NCI-H526 treated with DMSO at 0.1 percent for 48 hours (cell line): ENCODE measurements around the gene SIDT1.
"Not testable (repeated sequence)": the region's sequence is repeated elsewhere in the genome, so short reads cannot be mapped to it uniquely, and the experiment has no call there.

ENCODE experiments used
- DNase-seq: peaks from one replicate; lab custom pipeline; 2025; lab: John Stamatoyannopoulos, UW

SIDT1 gene

DNA sequence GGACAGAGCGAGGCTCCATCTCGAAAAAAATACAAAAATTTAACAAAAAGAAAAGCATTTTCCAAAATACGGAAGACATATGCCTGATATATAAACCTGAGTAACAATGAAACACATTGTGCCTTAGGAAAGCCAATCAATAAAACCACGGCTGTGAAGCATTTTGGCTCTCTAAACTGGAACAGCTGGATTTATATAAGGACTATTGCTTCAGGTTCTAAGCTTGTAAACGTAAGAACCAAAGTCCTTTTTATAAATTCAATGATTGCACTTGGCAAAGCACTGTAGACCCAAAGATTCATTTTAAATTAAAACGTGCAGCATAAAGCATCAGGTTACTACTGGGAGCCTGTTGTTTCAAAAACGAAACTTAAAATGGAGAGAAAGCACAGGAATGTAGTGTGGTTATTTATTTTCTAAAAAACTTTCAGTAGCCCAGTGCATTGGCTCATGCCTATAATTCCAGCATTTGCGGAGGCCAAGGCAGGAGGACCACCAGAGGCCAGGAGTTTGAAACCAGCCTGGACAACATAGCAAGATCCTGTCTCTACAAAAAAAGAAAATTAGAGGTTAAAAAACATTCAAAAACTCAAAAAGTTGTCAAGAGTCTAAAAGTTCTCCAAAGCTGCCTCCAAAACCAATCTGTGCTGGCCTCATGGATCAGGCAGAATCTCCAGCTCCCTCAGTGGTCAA is 102.6 kb downstream of the SIDT1 start:
- no peak for DNase-seq

DNA sequence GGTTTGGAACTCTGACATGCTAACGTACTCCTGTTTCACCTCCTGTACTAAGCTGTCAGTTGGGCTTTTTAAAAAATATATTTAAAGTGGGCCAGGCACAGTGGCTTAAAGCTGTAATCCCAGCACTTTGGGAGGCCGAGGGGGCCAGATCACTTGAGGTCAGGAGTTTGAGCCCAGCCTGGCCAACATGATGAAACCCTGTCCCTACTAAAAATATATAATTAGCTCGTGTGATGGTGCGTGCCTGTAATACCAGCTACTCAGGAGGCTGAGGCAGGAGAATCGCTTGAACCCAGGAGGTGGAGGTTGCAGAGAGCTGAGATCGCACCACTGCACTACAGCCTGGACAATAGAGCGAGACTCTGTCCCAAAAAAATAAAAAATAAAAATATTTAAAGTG is 103.7 kb downstream of the SIDT1 start:
- DNase-seq: not testable (repeated sequence)

DNA sequence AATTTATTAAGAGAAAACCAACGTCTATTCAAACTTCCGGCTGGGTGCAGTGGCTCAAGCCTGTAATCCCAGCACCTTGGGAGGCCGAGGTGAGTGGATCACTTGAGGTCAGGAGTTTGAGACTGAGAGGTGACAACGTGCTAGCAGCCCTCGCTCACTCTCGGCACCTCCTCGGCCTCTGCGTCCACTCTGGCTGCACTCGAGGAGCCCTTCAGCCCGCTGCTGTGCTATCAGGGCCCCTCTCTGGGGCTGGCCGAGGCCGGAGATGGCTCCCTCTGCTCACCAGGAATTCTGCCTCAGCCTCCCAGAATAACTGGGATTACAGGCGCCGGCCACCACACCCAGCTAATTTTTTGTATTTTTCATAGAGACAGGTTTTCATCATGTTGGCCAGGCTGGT is 105.4 kb downstream of the SIDT1 start:
- DNase-seq: no peak

DNA sequence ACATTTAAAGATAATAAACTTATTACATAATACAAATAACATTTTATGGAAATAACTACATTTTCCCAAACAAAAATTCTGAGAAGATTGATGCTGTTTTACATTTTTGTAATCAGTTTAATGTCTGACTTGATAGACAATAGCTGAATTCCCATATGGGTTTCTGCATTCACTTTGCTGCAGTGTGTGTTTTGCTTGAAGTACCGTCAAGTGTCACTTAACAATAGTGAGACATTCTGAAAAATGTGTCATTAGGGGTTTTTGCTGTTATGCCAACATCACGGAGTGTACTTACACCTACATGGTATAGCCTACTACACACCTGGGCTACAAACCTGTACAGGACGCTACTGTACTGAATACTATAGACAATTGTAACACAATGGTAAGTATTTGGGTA is 106.6 kb downstream of the SIDT1 start:
- no peak for DNase-seq

DNA sequence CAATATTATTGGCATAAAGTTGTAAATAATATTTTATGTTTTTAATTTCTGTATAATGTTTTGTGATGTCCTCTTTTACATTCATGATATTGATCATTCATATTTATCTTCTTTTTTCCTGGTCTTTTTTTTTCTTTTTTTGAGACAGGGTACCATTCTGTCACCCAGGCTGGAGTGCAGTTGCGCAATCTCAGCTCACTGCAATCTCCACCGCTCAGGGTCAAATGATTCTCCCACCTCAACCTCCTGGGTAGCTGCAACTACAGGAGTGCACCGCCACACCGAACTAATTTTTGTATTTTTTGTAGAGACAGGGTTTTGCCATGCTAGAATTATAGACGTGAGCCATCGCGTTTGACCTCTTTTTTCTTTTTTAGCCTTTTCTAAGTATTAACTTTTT is 111.2 kb downstream of the SIDT1 start:
- no peak for DNase-seq

DNA sequence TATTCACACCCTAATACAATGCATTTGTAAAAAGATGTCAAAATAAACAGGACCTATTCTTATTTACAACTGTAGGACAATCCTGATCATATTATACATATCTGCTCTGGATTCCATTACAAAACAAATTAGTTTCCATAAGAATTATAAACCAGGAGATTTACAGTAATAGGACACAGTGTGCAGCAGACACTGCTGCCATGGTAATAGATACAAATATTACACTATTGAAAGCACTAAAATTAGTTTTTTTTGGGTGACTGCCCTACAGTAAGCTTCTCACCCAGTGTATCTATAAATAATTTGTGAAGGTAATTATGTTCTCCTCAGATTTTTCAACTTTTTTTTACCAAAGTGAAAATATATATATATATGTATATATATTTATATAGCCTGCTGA is 116.2 kb downstream of the SIDT1 start:
- no peak for DNase-seq

DNA sequence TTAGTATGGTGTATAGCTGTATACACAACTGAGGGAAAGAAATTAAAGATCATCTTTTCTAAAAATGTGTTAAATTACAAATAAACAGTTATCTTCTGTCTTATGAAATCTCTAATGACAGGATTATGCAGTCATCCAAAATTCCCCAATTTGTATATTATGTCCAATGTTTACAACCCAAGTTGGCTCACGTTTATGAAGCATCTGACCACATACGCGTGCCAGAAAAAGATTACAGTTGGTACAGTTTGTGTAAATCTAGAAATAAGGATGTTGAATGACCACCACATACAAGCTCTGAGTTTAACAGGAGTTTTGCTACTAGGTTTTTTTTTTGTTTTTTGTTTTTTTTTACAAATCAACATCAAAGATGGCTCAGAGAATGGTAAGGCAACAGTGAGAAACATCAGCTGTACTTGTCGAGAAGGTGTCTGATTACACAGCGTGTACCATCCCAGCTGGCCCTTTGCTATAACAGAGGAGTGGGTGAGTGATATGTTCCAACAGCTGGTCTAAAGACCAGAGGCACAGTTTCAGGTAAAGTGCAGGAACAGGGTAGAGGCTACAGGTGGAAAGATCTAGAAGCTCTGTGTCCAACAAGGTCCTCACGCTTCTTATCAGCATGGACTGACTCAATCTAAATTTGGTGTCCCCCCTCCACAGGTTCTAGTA is 117.0 kb downstream of the SIDT1 start:
- DNase-seq: no peak

DNA sequence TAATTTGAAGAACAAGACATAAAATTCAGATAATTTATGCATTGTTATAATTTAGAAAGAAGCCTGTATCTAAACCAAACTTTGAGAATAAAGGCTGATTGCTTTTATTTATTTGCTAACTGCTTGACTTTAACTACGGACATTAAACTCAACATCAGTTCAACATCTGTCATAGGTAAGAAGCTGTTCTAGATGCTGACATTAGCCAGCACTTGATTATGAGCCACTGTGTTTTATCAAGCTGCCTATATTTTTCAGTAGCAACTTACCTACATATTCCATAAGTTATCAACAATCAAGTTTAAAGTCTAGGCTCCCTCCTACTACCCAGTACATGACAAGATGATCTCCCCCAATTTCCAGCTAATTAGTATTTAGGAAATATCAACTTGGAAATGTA is 122.0 kb downstream of the SIDT1 start:
- DNase-seq: no peak

DNA sequence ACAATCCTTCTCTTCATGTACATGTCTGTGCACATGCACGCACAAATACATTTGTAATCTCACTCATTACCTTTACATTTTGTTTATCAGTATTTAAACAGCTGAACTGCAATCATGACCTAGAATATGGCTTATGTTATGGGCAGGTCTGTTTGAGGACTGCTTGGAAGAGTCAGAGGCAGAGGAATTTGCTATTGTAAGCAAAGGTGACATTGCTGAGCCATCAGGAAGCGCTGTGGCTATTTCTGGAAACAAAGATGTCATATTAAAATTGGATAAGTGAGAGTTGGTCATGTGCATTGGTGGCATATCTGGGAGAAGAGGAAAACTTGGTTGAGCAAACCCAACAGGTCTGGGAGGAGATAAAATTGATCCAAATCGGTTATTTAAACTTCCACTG is 122.5 kb downstream of the SIDT1 start:
- DNase-seq: no peak

DNA sequence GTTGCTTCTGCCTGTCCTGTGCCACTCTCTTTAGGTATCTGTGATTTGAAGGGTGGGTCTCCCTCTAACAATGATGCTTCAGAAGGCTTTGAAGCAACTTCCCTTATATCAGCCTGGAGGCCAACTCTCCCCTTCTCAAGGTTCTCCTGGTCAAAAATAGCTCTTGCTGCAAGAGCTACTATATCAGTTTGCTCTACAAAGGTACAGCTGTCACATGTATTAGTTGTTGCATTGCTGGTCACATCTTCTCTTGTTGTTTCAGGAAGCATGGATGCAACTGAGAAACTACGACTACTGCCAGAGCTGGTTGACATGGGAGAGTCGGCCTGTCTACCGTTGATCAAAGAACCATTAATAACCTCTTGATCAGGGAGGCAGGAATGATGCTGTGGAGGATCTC is 125.8 kb downstream of the SIDT1 start:
- DNase-seq: no peak

DNA sequence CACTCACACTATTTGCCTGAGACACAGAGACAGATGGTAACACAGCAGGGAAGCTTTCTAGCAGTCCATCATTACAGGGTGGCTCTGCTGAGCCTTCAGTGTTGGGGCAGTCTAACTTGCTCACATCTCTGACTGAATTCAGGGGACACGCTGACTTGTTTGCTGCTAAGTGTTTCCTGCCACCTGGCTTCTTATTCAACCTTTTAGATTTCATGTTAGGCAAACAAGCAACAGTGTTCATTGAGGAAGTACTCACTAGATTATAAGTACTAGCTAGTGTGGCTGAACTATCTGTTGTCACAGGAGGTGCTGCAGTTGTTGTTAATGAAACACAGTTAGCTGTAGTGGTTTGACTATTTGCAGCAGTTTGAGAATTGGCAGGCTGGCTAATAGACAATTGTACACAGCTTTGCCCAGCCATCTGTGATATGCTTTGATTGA is 126.8 kb downstream of the SIDT1 start:
- DNase-seq: no peak

DNA sequence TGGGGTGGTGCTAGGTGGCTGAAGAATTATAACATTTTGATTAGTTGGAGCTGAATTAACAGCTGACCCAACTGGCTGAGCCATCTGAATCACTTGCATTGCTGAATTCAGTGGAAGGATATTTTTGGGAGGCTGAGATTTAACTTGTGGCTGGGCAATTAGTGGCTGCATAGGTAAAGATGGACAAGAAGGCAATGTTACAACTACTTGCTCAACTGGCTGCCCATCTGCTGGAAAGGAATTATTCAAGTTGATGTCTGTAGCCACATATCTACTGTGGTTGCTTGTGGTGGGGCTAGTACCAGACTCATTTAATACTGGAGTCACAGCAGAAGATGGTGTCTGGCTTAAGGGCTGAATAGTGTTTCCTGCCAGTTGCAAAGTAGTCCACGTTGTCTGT is 127.6 kb downstream of the SIDT1 start:
- DNase-seq: no peak

DNA sequence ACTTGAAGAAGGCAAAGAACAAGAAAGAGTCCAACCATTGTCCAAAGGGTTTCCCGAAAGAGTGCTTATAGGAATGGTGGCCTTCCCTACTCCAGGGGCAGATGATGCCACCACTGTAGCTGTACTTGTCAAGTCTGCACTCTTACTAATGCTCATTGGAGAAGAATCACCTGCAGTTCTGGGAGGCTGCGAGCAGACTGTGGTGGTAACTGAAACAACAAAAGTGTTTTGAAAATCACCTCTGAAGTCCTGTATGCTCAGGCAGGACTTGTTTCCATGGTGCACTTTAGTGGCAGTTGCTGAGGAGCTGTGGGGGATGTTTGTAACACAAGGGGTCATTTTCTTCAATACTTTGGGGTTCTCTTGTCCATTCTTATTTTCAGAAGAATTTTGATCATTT is 128.1 kb downstream of the SIDT1 start:
- no peak for DNase-seq

DNA sequence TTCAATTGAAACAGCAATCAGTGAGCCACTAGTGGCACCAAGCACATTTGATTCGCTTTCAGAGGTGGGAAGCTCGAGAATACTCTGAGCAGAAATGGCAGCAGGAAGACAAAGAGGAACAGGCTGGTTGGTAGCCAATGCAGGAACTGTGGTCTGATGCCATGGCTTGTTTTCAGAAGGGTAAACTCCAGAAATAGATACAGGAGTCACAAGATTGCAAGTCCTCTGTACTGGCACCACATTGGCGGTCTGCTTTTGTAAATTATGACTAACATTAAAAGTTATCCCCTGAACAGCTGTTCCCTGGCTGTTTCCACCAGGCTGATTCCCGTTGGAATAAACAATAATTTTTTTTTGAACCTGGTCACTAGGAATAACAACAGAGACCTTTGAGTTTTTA is 128.5 kb downstream of the SIDT1 start:
- DNase-seq: no peak

DNA sequence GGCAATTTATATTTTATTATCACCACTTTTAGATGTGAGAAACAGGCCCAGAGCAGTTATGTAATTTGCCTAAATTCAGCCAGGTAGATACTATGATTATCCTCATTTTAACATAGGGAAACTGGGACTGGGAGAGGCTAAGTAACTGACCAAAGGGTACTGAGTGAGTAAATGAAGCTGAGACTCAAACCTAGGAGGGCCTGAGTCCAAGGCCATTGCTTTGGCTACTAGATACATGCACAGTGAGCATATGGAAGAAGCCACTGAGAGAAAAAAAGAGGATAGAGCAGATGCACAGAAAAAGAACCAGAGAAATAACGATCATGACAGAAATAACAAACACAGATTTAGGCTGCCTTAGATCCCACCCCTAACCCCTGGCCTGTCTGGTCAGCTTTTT is 130.5 kb downstream of the SIDT1 start:
- DNase-seq: no peak

DNA sequence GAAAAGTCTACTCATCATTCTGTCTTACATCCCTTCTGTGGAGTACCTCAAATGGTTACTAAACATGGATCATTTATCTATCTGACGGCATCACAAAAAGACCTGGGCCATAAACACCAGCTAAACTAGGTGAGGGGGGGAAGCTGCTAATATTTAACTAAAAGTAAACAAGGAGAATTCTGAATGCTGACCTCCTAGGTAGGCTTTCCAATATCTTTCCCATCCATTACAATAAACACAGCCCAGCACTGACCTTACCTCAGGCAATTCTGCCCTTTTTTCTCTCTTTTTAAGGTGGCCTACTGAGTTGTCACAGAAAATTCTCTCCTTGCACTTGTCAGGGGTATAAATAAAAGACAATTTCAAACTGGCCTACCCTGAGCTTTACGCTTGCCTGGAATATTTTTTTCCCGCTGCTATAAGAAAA is 131.0 kb downstream of the SIDT1 start:
- DNase-seq: no peak

DNA sequence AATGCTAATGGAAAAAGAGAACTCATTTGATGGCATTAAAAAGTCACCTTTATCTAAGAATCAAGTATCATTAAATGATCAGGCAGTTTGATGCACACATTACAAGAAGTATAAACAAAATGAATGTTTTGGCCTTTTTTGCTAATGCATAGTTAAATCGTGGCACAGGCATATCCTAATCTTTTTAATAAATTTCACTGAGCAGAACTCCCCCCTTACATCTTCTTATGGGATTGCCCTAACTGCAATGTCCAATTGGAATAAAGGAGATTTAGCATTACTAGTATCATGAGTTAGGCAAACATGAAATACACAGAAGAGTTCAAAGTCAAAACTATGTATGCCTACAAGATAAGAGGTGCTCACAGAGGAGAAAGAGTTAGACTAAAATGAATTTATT is 131.4 kb downstream of the SIDT1 start:
- DNase-seq: no peak

DNA sequence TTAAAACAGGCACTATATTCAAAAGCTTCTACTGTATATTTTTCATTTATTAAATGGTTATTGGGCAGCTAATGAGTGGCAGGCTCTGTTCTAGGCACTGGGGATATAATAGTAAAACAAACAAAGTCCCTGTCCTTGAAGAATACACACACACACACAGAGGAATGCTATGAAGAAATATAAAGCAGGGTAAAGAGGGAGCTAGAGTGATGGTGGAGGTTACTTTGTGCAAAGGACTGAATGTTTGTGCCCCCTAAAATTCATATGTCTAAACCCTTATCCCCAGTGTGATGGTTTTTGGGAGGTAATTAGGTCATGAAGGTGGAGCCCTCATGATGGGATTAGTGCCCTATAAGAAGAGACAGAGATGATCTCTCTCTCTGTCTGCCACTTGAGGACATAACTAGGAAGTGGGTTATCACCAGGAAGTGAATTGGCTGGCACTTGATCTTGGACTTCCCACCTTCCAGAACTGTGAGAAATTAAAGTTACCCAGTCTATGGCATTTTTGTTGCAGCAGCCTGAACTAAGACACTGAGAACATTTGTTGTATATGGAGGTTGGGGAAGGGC is 132.3 kb downstream of the SIDT1 start:
- no peak for DNase-seq

DNA sequence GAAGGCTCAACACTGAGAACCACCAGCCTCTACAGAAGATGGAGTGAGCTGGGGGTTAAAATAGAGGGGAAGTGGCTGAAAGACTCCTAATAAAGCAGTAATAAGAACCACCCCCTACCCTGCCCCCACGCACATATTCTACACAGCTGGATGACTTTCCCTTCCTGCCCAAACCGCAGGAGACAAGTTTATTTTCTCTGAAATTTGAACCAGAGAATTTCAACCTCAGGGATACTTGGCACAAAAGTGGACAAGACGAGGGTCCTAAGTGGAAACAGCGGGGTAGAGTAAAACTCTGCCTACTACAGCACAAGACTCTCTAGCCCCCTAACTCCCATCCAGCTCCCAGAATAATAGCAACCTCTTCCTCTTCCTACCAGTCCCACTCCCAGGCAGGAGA is 135.7 kb downstream of the SIDT1 start:
- DNase-seq: no peak

DNA sequence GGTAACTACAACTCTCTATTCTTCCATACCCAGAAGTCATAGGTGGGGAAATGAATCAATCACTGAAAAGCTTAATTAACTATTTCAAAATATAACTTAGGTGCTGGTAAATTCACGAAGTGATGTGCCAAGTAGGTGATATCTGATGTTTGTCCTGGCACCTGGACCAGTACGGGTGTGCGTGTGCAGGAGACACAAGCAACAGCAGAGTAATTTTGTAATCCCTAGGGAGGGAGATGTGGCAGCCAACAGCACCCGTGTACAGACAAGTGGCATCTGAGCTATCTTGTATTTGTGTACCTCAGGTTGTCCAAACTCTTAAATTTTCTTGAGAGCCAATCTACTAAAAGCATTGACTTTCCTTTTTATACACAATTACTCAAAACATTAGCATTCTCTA is 141.2 kb downstream of the SIDT1 start:
- DNase-seq: no peak

DNA sequence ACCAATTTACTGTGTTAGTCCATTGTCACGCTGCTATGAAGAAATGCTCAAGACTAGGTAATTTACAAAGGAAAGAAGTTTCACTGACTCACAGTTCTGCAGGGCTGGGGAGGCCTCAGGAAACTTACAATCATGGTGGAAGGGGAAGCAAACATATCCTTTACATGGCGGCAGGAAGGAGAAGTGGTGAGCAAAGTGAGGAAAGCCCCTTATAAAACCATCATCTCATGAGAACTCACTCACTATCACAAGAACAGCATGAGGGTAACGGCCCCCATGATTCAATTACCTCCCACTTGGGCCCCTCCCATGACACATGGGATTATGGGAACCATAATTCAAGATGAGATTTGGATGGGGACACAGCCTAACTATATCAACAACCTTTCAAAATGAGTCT is 143.9 kb downstream of the SIDT1 start:
- no peak for DNase-seq

DNA sequence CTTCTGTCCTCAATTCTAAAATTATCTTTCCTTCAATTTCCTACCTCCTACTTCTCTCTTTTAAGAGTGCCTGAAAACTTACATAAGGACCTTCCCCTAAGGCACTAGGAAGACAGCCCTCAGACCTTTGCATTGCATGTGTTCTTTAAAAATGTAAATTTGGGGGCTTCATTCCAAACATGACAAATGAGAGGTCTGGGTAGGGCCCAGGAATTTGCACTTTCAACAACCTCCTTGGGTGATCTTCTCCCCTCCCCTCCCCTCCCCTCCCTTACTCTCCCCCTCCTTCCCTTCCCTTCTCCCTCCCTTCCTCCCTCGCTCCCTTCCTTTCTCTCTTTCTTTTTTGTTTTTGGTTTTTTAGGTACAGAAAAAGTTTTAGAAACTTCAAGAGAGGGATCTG is 145.4 kb downstream of the SIDT1 start:
- DNase-seq: no peak

DNA sequence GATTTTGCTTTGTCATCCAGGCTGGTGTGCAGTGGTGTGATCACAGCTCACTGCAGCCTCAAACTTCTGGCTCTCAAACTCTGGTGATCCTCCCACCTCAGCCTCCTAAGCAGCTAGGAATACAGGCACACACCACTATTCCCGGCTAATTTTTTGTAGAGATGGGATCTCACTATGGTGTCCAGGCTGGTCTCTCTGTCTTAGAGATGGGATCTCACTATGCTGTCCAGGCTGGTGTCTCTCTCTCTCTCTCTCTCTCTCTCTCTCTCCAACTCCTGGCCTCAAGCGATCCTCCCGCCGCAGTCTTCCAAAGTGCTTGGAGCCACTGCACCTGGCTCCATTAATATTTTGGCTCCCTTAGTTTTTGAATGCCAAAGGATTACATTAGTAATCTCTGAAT is 146.4 kb downstream of the SIDT1 start:
- DNase-seq: no peak
